K562 (cell line): Measurements from ENCODE around the gene SCGB1A1. TPM values are rescaled to one million over a fixed set of nuclear protein-coding genes. Genes with fewer than 3 reads are reported as not detected.
A peak's percentile ranks its signal among the peaks of the same experiment; 100 is the strongest.

Source experiments
- BRCA1 ChIP-seq, 2 experiments: fragments of 450-650 bp in 1 of 2; sonication (generic) in 1 of 2; formaldehyde crosslinking in 1 of 2; IDR thresholded peaks; 2 replicates each; pipeline versions ENCODE4 v1.5.0 to v1.6.1; 2017 to 2020; ENCODE audit warnings: mild to moderate bottlenecking in 1 of 2, missing genetic modification reagents in 1 of 2
- IRF9 ChIP-seq: fragments of 450-650 bp; IDR thresholded peaks from 2 replicates; pipeline ENCODE4 v1.6.1; 2016; ENCODE audit warnings: missing biosample characterization, missing genetic modification characterization
- MAFK ChIP-seq: IDR thresholded peaks from 2 replicates; pipeline ENCODE4 v1.6.1; 2011; ENCODE audit warnings: low read length, improper control_type of control experiment
- MCM3 ChIP-seq: fragments of 450-650 bp; IDR thresholded peaks from 2 replicates; pipeline ENCODE4 v1.6.1; 2016
- PATZ1 ChIP-seq: fragments of 250-450 bp; sonication (Bioruptor Pico); IDR thresholded peaks from 2 replicates; pipeline ENCODE4 v1.5.0; 2020; ENCODE audit warnings: mild to moderate bottlenecking, borderline replicate concordance
- ZBTB34 ChIP-seq: fragments of 250-450 bp; sonication (Bioruptor Pico); IDR thresholded peaks from 2 replicates; pipeline ENCODE4 v1.8.0; 2021; ENCODE audit warnings: mild to moderate bottlenecking, moderate library complexity
- ZNF407 ChIP-seq: fragments of 450-650 bp; IDR thresholded peaks from 2 replicates; pipeline ENCODE4 v1.6.1; 2016; ENCODE audit warnings: low read depth
- ZNF592 ChIP-seq: fragments of 450-650 bp; IDR thresholded peaks from 2 replicates; pipeline ENCODE4 v1.6.1; 2017; ENCODE audit warnings: antibody characterized with exemption, mild to moderate bottlenecking
- polyA plus RNA-seq, 8 experiments: library from polyadenylated mRNA; depleted of rRNA in 4 of 8; stranded (reverse) in 5 of 8; unstranded in 3 of 8; fragments of >200 nt; fragmentation: Nextera tagmentation in 2 of 8; fragmentation: Illumina TruSeq in 1 of 8; extraction: Ambion mirVana in 2 of 8; extraction: Trizol in 1 of 8; gene quantifications; 2 replicates each; pipeline versions ENCODE4 v1.2.1 to v1.2.3, GENCODE V29; 2011 to 2014; ENCODE audit warnings: inconsistent platforms in 1 of 8, missing spikeins in 1 of 8
- total RNA-seq, 7 experiments: library from RNA; depleted of rRNA in 6 of 7; stranded (reverse); fragments of >200 nt in 6 of 7; fragmentation: Illumina TruSeq in 2 of 7; extraction: Trizol in 2 of 7; gene quantifications; 2 replicates each; pipeline versions ENCODE4 v1.2.1 to v1.2.3, GENCODE V29; 2011 to 2021; ENCODE audit warnings: low replicate concordance in 1 of 7

Gene SCGB1A1
- total and polyA plus RNA-seq, 9 of the 15 experiments (the other 6 are each of a cell fraction or from before 2014, with no cell fraction given): 0.55 TPM; not detected in 8

GRCh38 chr11:62398011-62398994 is 20.5 kb upstream of the SCGB1A1 start (continued):
- TF ChIP-seq ZNF592: peak; percentile 90
- no peak for TF ChIP-seq ZBTB34 (CRISPR knock-in tag)
- TF ChIP-seq MAFK: no peak
- TF ChIP-seq ZNF407: no peak
- no peak for TF ChIP-seq IRF9 (tag)
- no peak for TF ChIP-seq BRCA1 (IDR thresholded peaks at IDR 0.05)
- no peak for TF ChIP-seq BRCA1 (CRISPR knock-in tag; IDR thresholded peaks at IDR 0.05)
- no peak for TF ChIP-seq PATZ1 (CRISPR knock-in tag)
- no peak for TF ChIP-seq MCM3
